Measurements from ENCODE around the gene SEC22A.

DNA sequence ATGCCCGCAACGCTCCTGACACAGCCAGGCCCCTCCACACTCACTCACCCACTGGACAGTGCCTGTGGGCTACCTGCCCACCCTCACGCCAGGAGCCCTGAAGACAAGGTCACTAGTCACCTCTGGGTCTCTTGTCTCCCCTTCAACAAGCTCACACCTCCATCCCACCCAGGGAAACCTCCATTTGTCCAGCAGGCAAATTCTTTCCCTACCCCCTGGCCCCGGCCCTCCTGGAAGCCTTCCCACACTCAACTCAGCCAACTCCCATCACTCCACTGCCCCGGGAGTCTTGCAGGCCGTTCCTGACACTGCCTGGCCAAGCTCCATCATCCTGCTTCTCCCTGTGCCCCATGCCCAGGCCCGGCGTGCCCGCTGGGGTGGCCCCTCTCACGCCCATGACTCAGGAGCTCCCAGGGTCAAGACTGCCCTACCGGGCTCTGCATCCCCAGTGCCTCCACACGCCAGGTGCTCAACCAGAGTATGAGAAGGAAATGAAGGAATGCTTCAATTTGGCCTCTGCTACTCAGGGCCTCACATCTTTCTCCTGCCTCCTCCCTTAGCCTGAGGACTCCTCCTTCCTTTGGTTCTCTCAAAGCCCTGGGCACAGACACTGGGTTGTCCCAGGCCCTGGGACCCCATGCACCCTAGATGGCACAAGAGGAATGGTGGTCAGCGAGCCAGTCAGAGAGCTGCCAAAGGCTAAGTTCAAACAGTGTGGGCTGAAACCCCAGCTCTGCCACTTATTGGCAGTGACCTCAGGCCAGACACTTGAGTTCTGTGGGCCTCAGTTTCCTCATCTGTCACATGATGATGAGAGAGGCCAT lies 88.6 kb downstream of the SEC22A start:
- TF ChIP-seq, protein P1, sequence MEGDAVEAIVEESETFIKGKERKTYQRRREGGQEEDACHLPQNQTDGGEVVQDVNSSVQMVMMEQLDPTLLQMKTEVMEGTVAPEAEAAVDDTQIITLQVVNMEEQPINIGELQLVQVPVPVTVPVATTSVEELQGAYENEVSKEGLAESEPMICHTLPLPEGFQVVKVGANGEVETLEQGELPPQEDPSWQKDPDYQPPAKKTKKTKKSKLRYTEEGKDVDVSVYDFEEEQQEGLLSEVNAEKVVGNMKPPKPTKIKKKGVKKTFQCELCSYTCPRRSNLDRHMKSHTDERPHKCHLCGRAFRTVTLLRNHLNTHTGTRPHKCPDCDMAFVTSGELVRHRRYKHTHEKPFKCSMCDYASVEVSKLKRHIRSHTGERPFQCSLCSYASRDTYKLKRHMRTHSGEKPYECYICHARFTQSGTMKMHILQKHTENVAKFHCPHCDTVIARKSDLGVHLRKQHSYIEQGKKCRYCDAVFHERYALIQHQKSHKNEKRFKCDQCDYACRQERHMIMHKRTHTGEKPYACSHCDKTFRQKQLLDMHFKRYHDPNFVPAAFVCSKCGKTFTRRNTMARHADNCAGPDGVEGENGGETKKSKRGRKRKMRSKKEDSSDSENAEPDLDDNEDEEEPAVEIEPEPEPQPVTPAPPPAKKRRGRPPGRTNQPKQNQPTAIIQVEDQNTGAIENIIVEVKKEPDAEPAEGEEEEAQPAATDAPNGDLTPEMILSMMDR (IDR thresholded peaks at IDR 0.05), result no peak
- no peak for TF ChIP-seq POLR2A (IDR thresholded peaks at IDR 0.05)
